Neutrophil (primary cell): ENCODE data around the gene RYR2.

Experiments
- H3K27ac ChIP-seq: fragments of 200-600 bp; sonication (generic); 2 replicates; pipeline ENCODE4 v1.5.1; 2016; ENCODE audit warnings: mild to moderate bottlenecking, moderate library complexity
- H3K27me3 ChIP-seq: fragments of 200-600 bp; sonication (generic); 2 replicates; pipeline ENCODE4 v1.6.0; 2016; ENCODE audit warnings: mild to moderate bottlenecking
- H3K36me3 ChIP-seq: fragments of 200-600 bp; sonication (generic); 2 replicates; pipeline ENCODE4 v1.5.1; 2017
- H3K4me1 ChIP-seq, 2 experiments: fragments of 200-600 bp in 1 of 2; sonication (generic) in 1 of 2; 1 replicate in 1 of 2; 2 replicates in 1 of 2; pipeline versions ENCODE4 v1.5.1 to v1.6.1; 2013 to 2016; ENCODE audit warnings: low read depth in 1 of 2, low read length in 1 of 2, mild to moderate bottlenecking in 1 of 2, moderate library complexity in 1 of 2; ENCODE audit not compliant: control insufficient read depth in 1 of 2, insufficient read depth in 1 of 2
- H3K4me3 ChIP-seq, 2 experiments: fragments of 200-600 bp in 1 of 2; sonication (generic) in 1 of 2; 1 replicate in 1 of 2; 2 replicates in 1 of 2; pipeline ENCODE4 v1.5.1; 2013 to 2016; ENCODE audit warnings: low read depth in 1 of 2, low read length in 1 of 2, mild to moderate bottlenecking in 1 of 2, moderate library complexity in 1 of 2
- H3K9me3 ChIP-seq: fragments of 200-600 bp; sonication (generic); 2 replicates; pipeline ENCODE4 v1.5.1; 2016
- CTCF ChIP-seq: fragments of 200-600 bp; sonication (generic); IDR thresholded peaks from 2 replicates; pipeline ENCODE4 v1.5.1; 2016; ENCODE audit warnings: antibody characterized with exemption

RYR2 gene

GRCh38 chr1:237873487-237874211, 831.7 kb downstream of the RYR2 start:
- Histone ChIP-seq H3K27me3 (no peaks in the 10 kb centered on the region), H3K27ac (no peak overlapping the region), H3K4me1 (no peaks in the 10 kb centered on the region), H3K4me3 (no peak overlapping the region), H3K9me3 (no peaks in the 10 kb centered on the region), H3K36me3 (no peaks in the 10 kb centered on the region)
- no peak for TF ChIP-seq CTCF

GRCh38 chr1:237875291-237875690, 833.3 kb downstream of the RYR2 start:
- H3K4me1 ChIP-seq, result no peaks in the 10 kb centered on the region
- H3K27me3 ChIP-seq, result no peaks in the 10 kb centered on the region
- H3K9me3 ChIP-seq, result no peaks in the 10 kb centered on the region
- no peak overlapping the region for H3K27ac ChIP-seq
- H3K36me3 ChIP-seq, result no peaks in the 10 kb centered on the region
- TF ChIP-seq CTCF, result no peak
- H3K4me3 ChIP-seq, result no peak overlapping the region

DNA sequence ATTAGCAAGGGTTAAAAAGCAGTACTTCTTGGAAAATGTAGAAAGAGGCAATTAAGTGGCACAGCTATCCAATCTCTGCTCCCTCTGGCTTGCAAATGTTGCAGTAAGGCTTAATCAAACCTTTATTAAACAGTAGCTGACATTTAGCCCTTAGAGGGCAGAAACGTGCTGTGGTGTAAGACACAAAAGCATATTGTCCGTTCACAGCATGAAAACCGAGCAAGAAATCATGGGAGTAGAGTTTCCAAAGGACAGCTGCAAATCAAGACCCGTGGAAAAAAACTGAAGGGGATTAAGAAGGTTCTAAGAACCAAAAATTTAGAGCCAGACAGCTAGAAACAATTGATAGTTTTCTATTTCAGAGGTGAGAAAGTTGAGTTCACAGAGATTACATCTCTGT, 835.6 kb downstream of the RYR2 start:
- no peak for TF ChIP-seq CTCF
- no peaks in the 10 kb centered on the region for H3K27me3 ChIP-seq
- H3K4me1 ChIP-seq, result no peaks in the 10 kb centered on the region
- H3K27ac ChIP-seq, result no peak overlapping the region
- H3K36me3 ChIP-seq, result no peaks in the 10 kb centered on the region
- no peaks in the 10 kb centered on the region for H3K9me3 ChIP-seq
- H3K4me3 ChIP-seq, result no peak overlapping the region

- no peaks in the 10 kb centered on the region for H3K27me3 ChIP-seq
- no peak for TF ChIP-seq CTCF
- no peaks in the 10 kb centered on the region for H3K4me1 ChIP-seq
- no peak overlapping the region for H3K27ac ChIP-seq
- H3K9me3 ChIP-seq, result no peaks in the 10 kb centered on the region
- no peaks in the 10 kb centered on the region for H3K36me3 ChIP-seq
- no peak overlapping the region for H3K4me3 ChIP-seq
Observed at GRCh38 chr1:237878406-237878805, 836.4 kb downstream of the RYR2 start.

DNA sequence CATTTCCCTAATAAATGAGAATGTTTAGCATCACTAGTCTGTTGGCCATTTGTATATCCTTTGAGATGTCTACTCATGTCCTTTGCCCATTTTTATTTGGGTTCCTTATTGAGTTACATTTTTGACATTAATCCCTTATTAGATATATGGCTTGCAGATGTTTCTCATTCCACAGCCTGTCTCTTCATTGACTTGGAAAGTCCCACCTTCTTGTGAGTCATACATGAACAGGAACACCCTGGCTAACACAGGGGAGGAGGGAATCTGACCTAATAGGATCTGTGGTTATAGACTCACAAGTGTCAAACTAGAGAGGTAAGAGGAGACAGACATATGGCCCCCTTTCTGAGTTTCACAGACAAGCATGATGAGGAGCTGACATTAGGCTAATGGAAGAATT, 837.2 kb downstream of the RYR2 start:
- no peak overlapping the region for H3K4me3 ChIP-seq
- no peak overlapping the region for H3K27ac ChIP-seq
- no peaks in the 10 kb centered on the region for H3K36me3 ChIP-seq
- H3K27me3 ChIP-seq, result no peaks in the 10 kb centered on the region
- H3K9me3 ChIP-seq, result no peaks in the 10 kb centered on the region
- H3K4me1 ChIP-seq, result no peaks in the 10 kb centered on the region
- no peak for TF ChIP-seq CTCF
